ENCODE results near the gene CAMTA1. TPM values are rescaled to one million over a fixed set of nuclear protein-coding genes. Genes with fewer than 3 reads are reported as not detected.

The CAMTA1 gene
- polyA plus RNA-seq, 1 of the 3 experiments (the other 2 are of a cell fraction) = 63.1 TPM

- Histone ChIP-seq H3K27ac (ENCODE audit: low read depth in 2 of 2, low read length in 1 of 2) (no peak overlapping the region), H3K79me2 (ENCODE audit: insufficient read depth) (no peaks in the 10 kb centered on the region), H3K36me3 (replicated peaks in 1 of 2; ENCODE audit: control insufficient read depth in 1 of 2, insufficient read depth in 2 of 2, low read length in 1 of 2) (no peaks in the 10 kb centered on the region), H2AFZ (ENCODE audit: low read depth) (no peak overlapping the region), H3K9me3 (no peaks in the 10 kb centered on the region), H3F3A (replicated peaks; ENCODE audit: insufficient read depth) (no peaks in the 10 kb centered on the region), H3K4me3 (ENCODE audit: low read depth in 2 of 2, low read length in 1 of 2) (no peak overlapping the region), H3K4me1 (ENCODE audit: control insufficient read depth in 1 of 2, insufficient read depth in 2 of 2, low read depth in 1 of 2, low read length in 1 of 2) (peaks cover 0 to 32% of the 10 kb centered on the region in 2 experiments; a peak in 1 of 4 replicates), H3K9ac (no peak overlapping the region), H4K20me1 (ENCODE audit: insufficient read depth) (no peaks in the 10 kb centered on the region), H3K9me2 (no peaks in the 10 kb centered on the region), H3K27me3 (ENCODE audit: insufficient read depth) (no peaks in the 10 kb centered on the region), H3K4me2 (no peak overlapping the region)
- ChIA-PET CTCF (no interaction called here), POLR2A (interaction anchor here (0.6 kb wide), 1 partner anchor 159 kb away, joined by 3 read pairs; no protein-coding TSS in a partner anchor)
- TF ChIP-seq MXI1 (IDR thresholded peaks at IDR 0.05; ENCODE audit: low read depth, low read length) = no peak
- no peak for TF ChIP-seq MEF2A (IDR thresholded peaks at IDR 0.05; ENCODE audit: borderline replicate concordance, low read depth)
- no peak for TF ChIP-seq ELF1 (IDR thresholded peaks at IDR 0.05)
- no peak for TF ChIP-seq FOXJ3 (CRISPR knock-in tag; IDR thresholded peaks at IDR 0.05)
- TF ChIP-seq IRF3 (IDR thresholded peaks at IDR 0.05; ENCODE audit: low read depth, low read length) = no peak
- TF ChIP-seq YY1 (IDR thresholded peaks at IDR 0.05; ENCODE audit: low read depth) = no peak
- TF ChIP-seq GABPA (IDR thresholded peaks at IDR 0.05; ENCODE audit: low read depth) = no peak
- no peak for TF ChIP-seq ZBTB33 (IDR thresholded peaks at IDR 0.05; ENCODE audit: borderline replicate concordance, low read depth)
- TF ChIP-seq JUND (IDR thresholded peaks at IDR 0.05) = no peak
- TF ChIP-seq SMC3 (IDR thresholded peaks at IDR 0.05; ENCODE audit: low read depth, low read length) = no peak
- TF ChIP-seq FOXM1 (IDR thresholded peaks at IDR 0.05; ENCODE audit: low read depth) = no peak
- no peak for TF ChIP-seq RAD21 (IDR thresholded peaks at IDR 0.05; ENCODE audit: low read length)
- no peak for TF ChIP-seq CHD2 (IDR thresholded peaks at IDR 0.05; ENCODE audit: low read length, partially characterized antibody)
- TF ChIP-seq TAF1 (IDR thresholded peaks at IDR 0.05; ENCODE audit: borderline replicate concordance, low read depth, low read length) = no peak
- no peak for TF ChIP-seq MAX (IDR thresholded peaks at IDR 0.05; ENCODE audit: low read depth)
- no peak for TF ChIP-seq SIN3A (IDR thresholded peaks at IDR 0.05; ENCODE audit: borderline replicate concordance, low read depth, low read length)
- no peak for DNase-seq
- WGBS (ENCODE audit: low lambda C conversion rate) = 61% methylated on average over 5 of the region's 5 CpGs
Observed at GRCh38 chr1:7570311-7570710, 785.1 kb downstream of the CAMTA1 start.
